Psoas muscle (tissue), 8 donors: ENCODE measurements around the gene RALY. TPM values are rescaled to one million over a fixed set of nuclear protein-coding genes. Genes with fewer than 3 reads are reported as not detected.

Source experiments
- ATAC-seq, 4 donors: fragments of 200-7000 bp; cut with Tn5 transposase; one replicate each; pipeline ENCODE4 v1.9.1; 2020; ENCODE audit warnings: moderate library complexity in 3 of 4, mild to moderate bottlenecking in 2 of 4
- DNase-seq, 2 donors: peaks; one replicate each; pipeline ENCODE4 v3.0.0-alpha.2; 2020
- H3K27ac ChIP-seq: fragments of 200-600 bp; one replicate; pipeline ENCODE4 v1.8.0; 2022
- H3K27me3 ChIP-seq, 3 donors: fragments of 200-600 bp in 1 of 3; one replicate each; pipeline versions ENCODE4 v1.6.1 to v1.8.0; 2013 to 2022; ENCODE audit warnings: low read length in 2 of 3, mild to moderate bottlenecking in 2 of 3, moderate library complexity in 1 of 3; ENCODE audit not compliant: insufficient read depth in 3 of 3
- H3K36me3 ChIP-seq, 2 donors: fragments of 200-600 bp in 1 of 2; one replicate each; pipeline versions ENCODE4 v1.6.1 to v1.8.0; 2013 to 2022; ENCODE audit warnings: low read depth in 1 of 2, mild to moderate bottlenecking in 1 of 2, moderate library complexity in 1 of 2; ENCODE audit not compliant: insufficient read depth in 1 of 2
- H3K4me1 ChIP-seq: fragments of 200-600 bp; one replicate; pipeline ENCODE4 v1.8.0; 2022
- H3K4me3 ChIP-seq: fragments of 200-600 bp; one replicate; pipeline ENCODE4 v1.8.0; 2022; ENCODE audit warnings: mild to moderate bottlenecking
- H3K9me3 ChIP-seq: fragments of 200-600 bp; one replicate; pipeline ENCODE4 v1.8.0; 2022
- CTCF ChIP-seq: fragments of 200-600 bp; IDR thresholded peaks from one replicate; pipeline ENCODE4 v1.8.0; 2022; ENCODE audit warnings: antibody characterized with exemption
- WGBS, 3 donors: extraction: QIAGEN DNeasy Blood & Tissue Kit; methylation state at CpG; one replicate each; pipeline versions ENCODE4 v1.1.6 to v1.1.7; 2013; 5-methylcytosine and 5-hydroxymethylcytosine counted together
- intact Hi-C, 2 donors: fragments of 100-400 bp; cut with DNase I; formaldehyde crosslinking; loops; one replicate each; pipeline versions ENCODE4 v1.11.0 to v1.14.2; 2022
- polyA plus RNA-seq, 3 donors: library from polyadenylated mRNA; stranded (reverse); fragments of 200-250 nt; gene quantifications; one replicate each; pipeline ENCODE4 v1.2.3, GENCODE V29; 2013
- total RNA-seq, 4 donors: library from RNA; stranded (reverse); fragmentation: NEBNext Ultra II Directional in 2 of 4; extraction: Animal tissue kit (Norgen Biotek cat#: 25700) in 2 of 4; gene quantifications; one replicate each; pipeline versions ENCODE4 v1.2.1 to v1.2.4, GENCODE V29; 2021 to 2023
- donor health status: healthy with polysubstance abuse.
- donor health status: DM: no; HTN: no; CAD: no; lungs with moderate emphysema.
- donor health status: Bipolar disorder and iron deficiency.
- donor health status: healthy.
- donor health status: DM: yes; HTN: yes; CAD: no.
- donor health status: DM: no; HTN: no; CAD: no.
- donor health status: DM: no; HTN: no; CAD: no.
- donor health status: DM: yes; HTN: yes; CAD: no.

The RALY gene
- total and polyA plus RNA-seq, 7 donors, result 92.3 to 325 (median 120) TPM

- H3K36me3 ChIP-seq, result no peaks in the 10 kb centered on the region
- 68 to 81% (median 71%) methylated on average over 3 of the region's 3 CpGs for WGBS, 3 donors
- ATAC-seq, result no peak
- no peak for DNase-seq
- H3K9me3 ChIP-seq, result no peaks in the 10 kb centered on the region
- TF ChIP-seq CTCF, result no peak
- no peaks in the 10 kb centered on the region for H3K27me3 ChIP-seq
- H3K4me3 ChIP-seq, result no peak overlapping the region
- intact Hi-C loops, result loop anchor here in 1 of 2 donors (5.0 kb wide), 1 partner anchor 52 kb away; no protein-coding TSS in a partner anchor
- H3K4me1 ChIP-seq, result peaks cover 69% of the 10 kb centered on the region
- no peak overlapping the region for H3K27ac ChIP-seq
Observed at GRCh38 chr20:34010405-34010931, 16.8 kb downstream of the RALY start.

DNA sequence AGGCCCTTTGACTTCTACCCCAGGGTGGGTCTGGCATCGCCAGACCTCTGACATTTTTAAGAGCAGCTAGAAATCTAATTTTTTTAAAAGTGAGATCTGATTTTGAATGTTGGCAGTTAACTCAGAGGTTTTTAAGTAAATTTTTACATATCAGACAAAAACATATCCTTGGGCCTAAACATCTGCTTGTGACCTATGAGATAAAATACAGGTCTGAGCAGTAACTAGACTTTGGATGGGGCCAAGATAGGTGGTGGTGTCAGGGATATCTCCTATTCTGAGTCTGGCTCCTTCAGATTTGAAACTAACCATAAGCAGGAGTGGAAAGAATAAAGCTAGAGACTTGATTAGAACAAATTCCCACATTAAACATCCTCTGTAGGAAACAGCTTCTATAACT lies 17.6 kb downstream of the RALY start:
- no peak for TF ChIP-seq CTCF
- no peak for DNase-seq
- no peak overlapping the region for H3K27ac ChIP-seq
- 97 to 100% (median 99%) methylated on average over 1 of the region's 1 CpG for WGBS, 3 donors
- no peaks in the 10 kb centered on the region for H3K27me3 ChIP-seq
- intact Hi-C loops, result loop anchor here in 1 of 2 donors (5.0 kb wide), 1 partner anchor 51 kb away; no protein-coding TSS in a partner anchor
- H3K9me3 ChIP-seq, result no peaks in the 10 kb centered on the region
- H3K4me1 ChIP-seq, result peaks cover 72% of the 10 kb centered on the region
- no peak overlapping the region for H3K4me3 ChIP-seq
- no peaks in the 10 kb centered on the region for H3K36me3 ChIP-seq
- ATAC-seq, result no peak

DNA sequence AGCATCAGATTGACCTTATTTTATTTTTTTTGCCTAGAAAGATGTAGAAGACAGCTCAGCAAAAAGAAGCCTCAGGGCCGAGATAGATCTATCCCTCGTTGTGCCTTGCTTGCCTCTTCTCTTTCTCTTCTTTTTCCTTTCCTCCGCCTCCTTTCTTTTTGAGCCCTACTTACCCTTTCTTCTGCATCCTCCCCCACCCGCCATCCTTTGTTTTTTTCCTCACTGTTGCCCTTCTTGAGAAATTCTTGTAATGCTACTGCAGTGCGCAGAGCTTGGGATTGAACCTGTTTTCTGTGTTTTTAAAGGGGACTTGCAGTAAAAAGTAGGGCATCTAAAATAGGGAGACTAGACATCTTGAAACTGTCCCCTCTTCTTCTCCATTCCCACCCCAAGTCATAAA lies 18.6 kb downstream of the RALY start:
- no peaks in the 10 kb centered on the region for H3K27me3 ChIP-seq
- intact Hi-C loops, result loop anchor here in 1 of 2 donors (5.0 kb wide), 1 partner anchor 50 kb away; no protein-coding TSS in a partner anchor
- ATAC-seq (no peak), DNase-seq (no peak)
- 88 to 93% (median 92%) methylated on average over 5 of the region's 5 CpGs for WGBS, 3 donors
- no peak overlapping the region for H3K27ac ChIP-seq
- H3K4me3 ChIP-seq, result no peak overlapping the region
- H3K36me3 ChIP-seq, result no peaks in the 10 kb centered on the region
- TF ChIP-seq CTCF, result no peak
- no peaks in the 10 kb centered on the region for H3K9me3 ChIP-seq
- H3K4me1 ChIP-seq, result peaks cover 83% of the 10 kb centered on the region

DNA sequence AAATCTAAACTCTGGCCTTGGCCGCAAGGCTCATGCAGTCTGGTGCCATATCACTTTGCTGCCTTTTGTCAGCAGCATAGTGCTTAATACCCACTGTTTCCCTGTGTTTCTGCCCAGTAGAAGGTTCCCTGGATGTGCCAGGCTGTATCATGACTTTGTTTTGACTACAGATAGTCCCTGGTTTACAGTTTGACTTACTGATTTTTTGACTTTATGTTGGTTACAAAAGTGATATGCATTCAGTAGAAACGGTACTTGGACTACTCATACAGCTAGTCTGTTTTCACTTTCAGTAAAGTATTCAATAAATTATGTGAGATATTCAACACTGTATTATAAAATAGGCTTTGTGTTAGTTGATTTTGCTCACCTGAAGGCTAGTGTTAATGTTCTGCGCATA lies 19.0 kb downstream of the RALY start:
- H3K36me3 ChIP-seq, result no peaks in the 10 kb centered on the region
- no peak for ATAC-seq
- intact Hi-C loops, result loop anchor here in 1 of 2 donors (5.0 kb wide), 1 partner anchor 50 kb away; no protein-coding TSS in a partner anchor

More for the DNA sequence above, 19.0 kb downstream of the RALY start:
- peaks cover 86% of the 10 kb centered on the region for H3K4me1 ChIP-seq
- no peak overlapping the region for H3K4me3 ChIP-seq
- DNase-seq, result no peak
- no peaks in the 10 kb centered on the region for H3K9me3 ChIP-seq
- no peaks in the 10 kb centered on the region for H3K27me3 ChIP-seq
- H3K27ac ChIP-seq, result no peak overlapping the region
- WGBS, 3 donors, result 84 to 90% (median 87%) methylated on average over 3 of the region's 3 CpGs
- TF ChIP-seq CTCF, result no peak
